ENCODE results near the gene RAB7A. TPM values are rescaled to one million over a fixed set of nuclear protein-coding genes. Genes with fewer than 3 reads are reported as not detected.

RAB7A gene
- total and polyA plus RNA-seq, 2 of the 4 experiments (the other 2 are of a cell fraction), result 57.0 to 240 TPM

DNA sequence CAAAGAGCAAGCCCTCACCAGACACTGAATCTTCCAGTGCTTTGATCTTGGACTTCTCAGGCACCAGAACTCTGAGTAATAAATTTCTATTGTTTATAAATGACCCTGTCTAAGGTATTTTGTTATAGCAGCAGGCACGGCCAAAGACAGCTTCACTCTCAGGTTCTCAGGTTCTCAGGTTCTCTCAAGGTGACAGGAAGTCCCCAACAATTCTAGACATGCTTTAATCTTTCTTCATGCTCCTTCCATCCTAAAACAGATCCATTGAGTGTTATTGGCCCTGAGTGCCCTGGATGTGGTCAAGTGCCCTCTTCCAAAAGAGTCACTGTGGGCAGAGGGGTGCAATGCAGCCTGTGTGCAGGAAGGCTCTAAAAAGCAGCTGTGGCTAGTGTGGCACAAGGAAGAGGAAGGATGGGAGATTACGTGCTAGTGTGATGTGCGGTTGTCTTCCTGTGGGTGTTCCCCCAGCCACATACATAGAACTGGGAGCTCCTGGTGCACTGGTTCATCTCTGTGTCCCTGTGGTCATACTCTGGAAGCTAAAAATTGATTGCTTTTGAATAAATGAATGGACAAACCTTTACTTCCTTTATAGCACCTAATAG lies 11.0 kb upstream of the RAB7A start:
- in situ Hi-C loops (cut with MboI; ENCODE audit: low sequenced_read_pairs) (no loop called here), intact Hi-C loops (cut with micrococcal nuclease) (no loop called here), dilution Hi-C loops (cut with HindIII; ENCODE audit: low sequenced_read_pairs, unreplicated experiment) (no loop called here)
- no peak overlapping the region for H2AK5ac ChIP-seq (ENCODE audit: low read depth, low read length)
- no peaks in the 10 kb centered on the region for H3K9me3 ChIP-seq (ENCODE audit: control insufficient read depth, insufficient read depth, low read length)
- H3K23ac ChIP-seq (ENCODE audit: low read depth, low read length), result 0 out of 2 replicates have a peak overlapping the region, but pooled peaks have one; percentile 16
- H3K9ac ChIP-seq (ENCODE audit: low read depth, low read length), result no peak overlapping the region
- no peak overlapping the region for H2BK20ac ChIP-seq (ENCODE audit: low read depth, low read length)
- H3K4me1 ChIP-seq (ENCODE audit: control insufficient read depth, insufficient read depth, low read length), result no peaks in the 10 kb centered on the region
- H3K18ac ChIP-seq (ENCODE audit: low read depth, low read length), result no peak overlapping the region
- no peak overlapping the region for H3K4me2 ChIP-seq (ENCODE audit: low read depth, low read length)
- BruUV-seq (replicated peaks), result no TSS peak
- H3K27ac ChIP-seq (ENCODE audit: insufficient read depth, low read length), result no peak overlapping the region
- no peaks in the 10 kb centered on the region for H4K20me1 ChIP-seq (ENCODE audit: insufficient read depth, low read length)
- ATAC-seq (ENCODE audit: low read depth) (no peak), DNase-seq (no peak)
- H2BK120ac ChIP-seq (ENCODE audit: low read depth, low read length), result no peak overlapping the region
- H3K14ac ChIP-seq (replicated peaks; ENCODE audit: low read depth, low read length), result no peak overlapping the region
- no peaks in the 10 kb centered on the region for H3K9me1 ChIP-seq (ENCODE audit: insufficient read depth, low read length)
- TF ChIP-seq USF2 (IDR thresholded peaks at IDR 0.05; ENCODE audit: low read depth, low read length), result no peak
- TF ChIP-seq RFX5 (IDR thresholded peaks at IDR 0.05; ENCODE audit: low read depth, low read length), result no peak
- no peak for TF ChIP-seq CHD1 (IDR thresholded peaks at IDR 0.05; ENCODE audit: low read depth, low read length)
- no peak for TF ChIP-seq BHLHE40 (IDR thresholded peaks at IDR 0.05; ENCODE audit: low read depth, low read length)
- TF ChIP-seq MAFK (IDR thresholded peaks at IDR 0.05; ENCODE audit: low read depth, low read length), result no peak
- TF ChIP-seq, protein P1, sequence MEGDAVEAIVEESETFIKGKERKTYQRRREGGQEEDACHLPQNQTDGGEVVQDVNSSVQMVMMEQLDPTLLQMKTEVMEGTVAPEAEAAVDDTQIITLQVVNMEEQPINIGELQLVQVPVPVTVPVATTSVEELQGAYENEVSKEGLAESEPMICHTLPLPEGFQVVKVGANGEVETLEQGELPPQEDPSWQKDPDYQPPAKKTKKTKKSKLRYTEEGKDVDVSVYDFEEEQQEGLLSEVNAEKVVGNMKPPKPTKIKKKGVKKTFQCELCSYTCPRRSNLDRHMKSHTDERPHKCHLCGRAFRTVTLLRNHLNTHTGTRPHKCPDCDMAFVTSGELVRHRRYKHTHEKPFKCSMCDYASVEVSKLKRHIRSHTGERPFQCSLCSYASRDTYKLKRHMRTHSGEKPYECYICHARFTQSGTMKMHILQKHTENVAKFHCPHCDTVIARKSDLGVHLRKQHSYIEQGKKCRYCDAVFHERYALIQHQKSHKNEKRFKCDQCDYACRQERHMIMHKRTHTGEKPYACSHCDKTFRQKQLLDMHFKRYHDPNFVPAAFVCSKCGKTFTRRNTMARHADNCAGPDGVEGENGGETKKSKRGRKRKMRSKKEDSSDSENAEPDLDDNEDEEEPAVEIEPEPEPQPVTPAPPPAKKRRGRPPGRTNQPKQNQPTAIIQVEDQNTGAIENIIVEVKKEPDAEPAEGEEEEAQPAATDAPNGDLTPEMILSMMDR (conservative IDR thresholded peaks at IDR 0.05; ENCODE audit: low read depth, low read length), result no peak
- TF ChIP-seq MAZ (IDR thresholded peaks at IDR 0.05; ENCODE audit: borderline replicate concordance, low read depth, low read length), result no peak
- peaks cover 16% of the 10 kb centered on the region for H3K27me3 ChIP-seq (ENCODE audit: control insufficient read depth, insufficient read depth, low read length)
- H3K36me3 ChIP-seq (ENCODE audit: control insufficient read depth, insufficient read depth, low read length), result no peaks in the 10 kb centered on the region
- H2BK5ac ChIP-seq (ENCODE audit: low read depth, low read length, poor library complexity, severe bottlenecking), result no peak overlapping the region
- no peak overlapping the region for H2AK9ac ChIP-seq (replicated peaks; ENCODE audit: low read depth, low read length, poor library complexity)
- no peak overlapping the region for H4K8ac ChIP-seq (ENCODE audit: low read depth in 2 of 2, low read length in 2 of 2)
- no peak overlapping the region for H3K4ac ChIP-seq (ENCODE audit: low read depth, low read length)
- WGBS, 2 experiments (ENCODE audit: extremely low coverage in 2 of 2, insufficient read length in 1 of 2), result no CpG with 5 or more reads among the region's 3 CpGs
- ChIA-PET POLR2A (ENCODE audit: unreplicated experiment) (no interaction called here), CTCF (interaction anchor here (0.5 kb wide), 1 partner anchor 29 kb away, joined by 3 read pairs; no protein-coding TSS in a partner anchor)
- no peak overlapping the region for H4K5ac ChIP-seq (ENCODE audit: low read depth, low read length)
- H4K91ac ChIP-seq (ENCODE audit: insufficient read depth, low read depth, low read length), result no peak overlapping the region
- H2AFZ ChIP-seq (replicated peaks; ENCODE audit: low read length, poor library complexity), result peak overlapping the region; percentile 43
- no peaks in the 10 kb centered on the region for H3K79me1 ChIP-seq (ENCODE audit: low read depth in 1 of 2, low read length in 2 of 2)
- H2BK15ac ChIP-seq (ENCODE audit: low read depth, low read length), result no peak overlapping the region
- no peak overlapping the region for H3K4me3 ChIP-seq (ENCODE audit: insufficient read depth, low read depth, low read length)
- H3K56ac ChIP-seq (ENCODE audit: extremely low read depth, insufficient read depth, low read length), result no peak overlapping the region
